ENCODE results near the gene ADGRE2.

The ADGRE2 gene

DNA sequence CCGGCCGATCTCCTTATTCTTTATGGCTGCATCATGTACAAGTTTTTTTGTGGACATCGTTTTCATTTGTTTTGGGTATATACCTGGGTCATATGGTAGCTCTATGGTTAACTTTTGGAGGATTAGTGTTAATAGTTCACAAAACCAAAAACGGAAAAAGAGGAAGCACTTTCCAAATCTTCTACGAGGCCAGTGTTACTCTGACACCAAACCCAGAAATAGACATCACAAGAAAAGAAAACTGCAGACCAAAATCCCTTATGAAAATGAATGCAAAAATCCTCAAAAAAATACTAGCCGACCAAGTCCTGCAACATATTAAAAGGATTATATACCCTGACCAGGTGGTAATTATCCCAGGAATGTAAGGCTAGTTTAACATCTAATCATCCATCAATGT is 29.8 kb downstream of the ADGRE2 start:
- H3K4me1 ChIP-seq (ENCODE audit: control insufficient read depth, insufficient read depth, low read length, poor library complexity, severe bottlenecking), result no peaks in the 10 kb centered on the region
- no peaks in the 10 kb centered on the region for H3K27me3 ChIP-seq (replicated peaks; ENCODE audit: control insufficient read depth, insufficient read depth, low read length, poor library complexity, severe bottlenecking)
- H3K4me3 ChIP-seq (ENCODE audit: insufficient read depth, low read depth, low read length, poor library complexity, severe bottlenecking), result no peak overlapping the region
- no peak overlapping the region for H3K27ac ChIP-seq (ENCODE audit: insufficient read depth, low read length, poor library complexity, severe bottlenecking)
- H3K9me3 ChIP-seq (ENCODE audit: control insufficient read depth, low read length), result no peaks in the 10 kb centered on the region
- no peaks in the 10 kb centered on the region for H3K36me3 ChIP-seq (ENCODE audit: control insufficient read depth, insufficient read depth, low read length)
- DNase-seq, result no peak

DNA sequence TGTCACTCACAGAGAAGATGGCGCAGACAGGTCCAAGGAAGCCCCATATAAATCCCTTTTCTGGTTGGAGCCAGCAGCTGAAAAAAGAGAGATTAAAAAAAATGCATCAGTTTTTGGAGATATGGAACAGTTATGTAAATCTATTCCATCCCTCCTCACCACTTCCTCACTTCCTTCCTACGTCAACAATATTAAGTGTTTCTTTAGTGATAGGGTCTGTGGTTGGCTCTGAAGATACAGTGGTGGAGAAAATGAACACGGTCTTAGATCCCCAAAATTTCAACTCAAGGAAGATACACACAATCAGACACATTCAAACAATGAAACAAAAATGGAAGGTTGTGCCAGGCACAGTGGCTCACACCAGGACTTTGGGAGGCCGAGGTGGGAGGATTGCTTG is 31.5 kb downstream of the ADGRE2 start:
- no peaks in the 10 kb centered on the region for H3K4me1 ChIP-seq (ENCODE audit: control insufficient read depth, insufficient read depth, low read length, poor library complexity, severe bottlenecking)
- H3K36me3 ChIP-seq (ENCODE audit: control insufficient read depth, insufficient read depth, low read length), result no peaks in the 10 kb centered on the region

DNA sequence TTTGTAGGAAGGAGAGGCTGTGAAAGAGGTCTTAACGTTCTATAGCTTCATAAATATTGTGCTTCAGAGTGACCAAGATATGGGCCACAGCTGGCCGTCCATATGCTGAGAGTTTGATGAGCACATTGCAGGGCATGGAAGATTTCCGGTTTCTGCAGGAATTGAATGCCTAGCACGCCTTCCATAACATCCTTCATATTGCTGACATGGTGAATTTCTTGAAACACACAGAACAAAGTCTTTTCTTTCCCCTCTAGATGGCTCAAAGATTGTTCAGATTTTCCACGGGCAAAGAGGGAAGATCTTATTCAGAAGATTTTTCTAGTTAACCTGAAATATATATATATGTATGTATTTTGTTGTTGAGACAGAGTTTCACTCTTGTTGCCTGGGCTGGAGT is 42.4 kb downstream of the ADGRE2 start:
- Histone ChIP-seq H3K4me1 (ENCODE audit: control insufficient read depth, insufficient read depth, low read length, poor library complexity, severe bottlenecking) (no peaks in the 10 kb centered on the region), H3K36me3 (ENCODE audit: control insufficient read depth, insufficient read depth, low read length) (no peaks in the 10 kb centered on the region), H3K27me3 (replicated peaks; ENCODE audit: control insufficient read depth, insufficient read depth, low read length, poor library complexity, severe bottlenecking) (no peaks in the 10 kb centered on the region), H3K9me3 (ENCODE audit: control insufficient read depth, low read length) (no peaks in the 10 kb centered on the region), H3K27ac (ENCODE audit: insufficient read depth, low read length, poor library complexity, severe bottlenecking) (no peak overlapping the region), H3K4me3 (ENCODE audit: insufficient read depth, low read depth, low read length, poor library complexity, severe bottlenecking) (no peak overlapping the region)
- no peak for DNase-seq

More for the DNA sequence above, 31.5 kb downstream of the ADGRE2 start:
- no peak overlapping the region for H3K27ac ChIP-seq (ENCODE audit: insufficient read depth, low read length, poor library complexity, severe bottlenecking)
- H3K9me3 ChIP-seq (ENCODE audit: control insufficient read depth, low read length), result no peaks in the 10 kb centered on the region
- no peak overlapping the region for H3K4me3 ChIP-seq (ENCODE audit: insufficient read depth, low read depth, low read length, poor library complexity, severe bottlenecking)
- no peak for DNase-seq
- no peaks in the 10 kb centered on the region for H3K27me3 ChIP-seq (replicated peaks; ENCODE audit: control insufficient read depth, insufficient read depth, low read length, poor library complexity, severe bottlenecking)

DNA sequence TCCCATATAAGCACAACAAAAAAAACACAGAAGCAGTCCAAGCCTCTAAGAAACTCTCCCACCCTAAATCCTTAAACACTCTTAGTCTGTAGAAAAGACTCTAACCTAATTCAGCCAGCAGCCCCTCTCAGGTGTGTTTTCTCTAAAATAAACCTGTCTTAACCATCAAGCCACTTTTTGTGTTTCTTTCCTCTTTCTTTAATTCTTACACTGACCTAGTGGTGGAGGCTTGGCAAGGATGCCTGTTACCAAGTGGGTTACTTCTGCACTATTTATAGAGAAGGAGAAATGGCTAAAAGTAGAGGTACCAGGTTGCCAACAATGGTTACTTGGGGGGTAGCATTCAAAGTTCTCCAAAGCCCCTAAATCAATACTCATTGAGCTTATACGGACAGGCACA is 44.8 kb downstream of the ADGRE2 start:
- Histone ChIP-seq H3K27ac (ENCODE audit: insufficient read depth, low read length, poor library complexity, severe bottlenecking) (no peak overlapping the region), H3K36me3 (ENCODE audit: control insufficient read depth, insufficient read depth, low read length) (no peaks in the 10 kb centered on the region), H3K27me3 (replicated peaks; ENCODE audit: control insufficient read depth, insufficient read depth, low read length, poor library complexity, severe bottlenecking) (no peaks in the 10 kb centered on the region), H3K4me1 (ENCODE audit: control insufficient read depth, insufficient read depth, low read length, poor library complexity, severe bottlenecking) (no peaks in the 10 kb centered on the region), H3K4me3 (ENCODE audit: insufficient read depth, low read depth, low read length, poor library complexity, severe bottlenecking) (no peak overlapping the region), H3K9me3 (ENCODE audit: control insufficient read depth, low read length) (peaks cover 3% of the 10 kb centered on the region)
- DNase-seq, result no peak

DNA sequence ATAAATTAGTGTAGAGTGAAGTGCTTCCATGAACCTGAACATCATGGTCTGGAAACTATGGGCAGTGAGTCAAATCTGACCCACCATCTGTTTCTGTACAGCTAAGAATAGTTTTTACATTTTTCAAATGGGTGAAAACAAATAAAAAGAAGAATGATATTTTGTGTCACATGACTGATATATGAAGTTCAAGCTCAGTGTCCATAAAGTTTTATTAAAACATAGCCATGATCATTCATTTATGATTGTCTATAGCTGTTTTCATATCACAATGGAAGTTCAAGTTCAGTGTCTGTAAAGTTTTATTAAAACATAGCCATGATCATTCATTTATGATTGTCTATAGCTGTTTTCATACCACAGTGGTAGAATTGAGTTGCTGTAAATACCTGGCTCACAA is 45.9 kb downstream of the ADGRE2 start:
- no peak for DNase-seq
- H3K27me3 ChIP-seq (replicated peaks; ENCODE audit: control insufficient read depth, insufficient read depth, low read length, poor library complexity, severe bottlenecking), result no peaks in the 10 kb centered on the region
- no peaks in the 10 kb centered on the region for H3K36me3 ChIP-seq (ENCODE audit: control insufficient read depth, insufficient read depth, low read length)
- H3K27ac ChIP-seq (ENCODE audit: insufficient read depth, low read length, poor library complexity, severe bottlenecking), result no peak overlapping the region
- no peaks in the 10 kb centered on the region for H3K4me1 ChIP-seq (ENCODE audit: control insufficient read depth, insufficient read depth, low read length, poor library complexity, severe bottlenecking)
- H3K4me3 ChIP-seq (ENCODE audit: insufficient read depth, low read depth, low read length, poor library complexity, severe bottlenecking), result no peak overlapping the region
- peaks cover 8% of the 10 kb centered on the region for H3K9me3 ChIP-seq (ENCODE audit: control insufficient read depth, low read length)

DNA sequence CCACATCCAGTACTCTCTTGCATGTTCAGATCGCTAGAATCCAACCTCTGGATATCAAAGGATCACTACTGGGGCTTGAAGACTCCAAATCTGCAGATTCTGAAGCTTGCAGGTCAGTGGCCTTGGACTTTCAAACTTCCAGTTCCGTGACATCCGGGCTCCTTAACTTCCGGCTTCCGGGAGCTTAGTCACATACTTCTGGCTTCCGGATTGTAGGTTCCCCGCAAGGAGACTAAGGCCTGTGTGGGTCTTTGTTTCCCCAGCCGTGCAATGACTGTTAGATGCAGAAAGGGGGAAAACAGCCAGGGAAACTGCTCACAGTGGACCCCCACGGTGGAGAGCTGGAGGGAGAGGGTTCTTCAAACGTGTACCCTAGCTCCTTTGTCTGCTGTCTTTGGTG is 47.2 kb downstream of the ADGRE2 start:
- H3K9me3 ChIP-seq (ENCODE audit: control insufficient read depth, low read length), result peaks cover 9% of the 10 kb centered on the region
- no peaks in the 10 kb centered on the region for H3K36me3 ChIP-seq (ENCODE audit: control insufficient read depth, insufficient read depth, low read length)
- no peak overlapping the region for H3K27ac ChIP-seq (ENCODE audit: insufficient read depth, low read length, poor library complexity, severe bottlenecking)
- no peaks in the 10 kb centered on the region for H3K4me1 ChIP-seq (ENCODE audit: control insufficient read depth, insufficient read depth, low read length, poor library complexity, severe bottlenecking)
- H3K27me3 ChIP-seq (replicated peaks; ENCODE audit: control insufficient read depth, insufficient read depth, low read length, poor library complexity, severe bottlenecking), result no peaks in the 10 kb centered on the region
- no peak for DNase-seq
- H3K4me3 ChIP-seq (ENCODE audit: insufficient read depth, low read depth, low read length, poor library complexity, severe bottlenecking), result no peak overlapping the region

DNA sequence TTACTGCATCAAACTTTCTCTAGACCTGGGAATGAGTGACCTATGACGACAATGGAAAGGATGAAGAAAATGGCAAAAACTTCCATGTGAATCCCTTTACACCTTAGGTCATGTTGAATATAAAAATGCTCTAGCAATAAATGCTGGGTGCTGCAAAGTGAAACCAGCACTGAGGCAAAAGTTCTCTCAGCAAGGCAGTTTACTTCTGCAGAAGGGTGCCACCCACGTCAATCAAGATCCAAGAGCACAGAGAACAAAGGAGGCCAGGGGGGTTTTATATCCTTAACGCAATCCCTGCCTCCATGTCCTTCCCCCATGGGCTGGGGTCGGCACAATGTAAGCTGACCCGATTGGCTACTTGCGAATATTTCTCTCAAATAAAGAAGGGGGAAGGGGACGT is 49.8 kb downstream of the ADGRE2 start:
- Histone ChIP-seq H3K9me3 (ENCODE audit: control insufficient read depth, low read length) (peaks cover 19% of the 10 kb centered on the region), H3K27ac (ENCODE audit: insufficient read depth, low read length, poor library complexity, severe bottlenecking) (no peak overlapping the region), H3K27me3 (replicated peaks; ENCODE audit: control insufficient read depth, insufficient read depth, low read length, poor library complexity, severe bottlenecking) (no peaks in the 10 kb centered on the region), H3K4me1 (ENCODE audit: control insufficient read depth, insufficient read depth, low read length, poor library complexity, severe bottlenecking) (no peaks in the 10 kb centered on the region), H3K36me3 (ENCODE audit: control insufficient read depth, insufficient read depth, low read length) (no peaks in the 10 kb centered on the region), H3K4me3 (ENCODE audit: insufficient read depth, low read depth, low read length, poor library complexity, severe bottlenecking) (no peak overlapping the region)
- DNase-seq, result no peak

DNA sequence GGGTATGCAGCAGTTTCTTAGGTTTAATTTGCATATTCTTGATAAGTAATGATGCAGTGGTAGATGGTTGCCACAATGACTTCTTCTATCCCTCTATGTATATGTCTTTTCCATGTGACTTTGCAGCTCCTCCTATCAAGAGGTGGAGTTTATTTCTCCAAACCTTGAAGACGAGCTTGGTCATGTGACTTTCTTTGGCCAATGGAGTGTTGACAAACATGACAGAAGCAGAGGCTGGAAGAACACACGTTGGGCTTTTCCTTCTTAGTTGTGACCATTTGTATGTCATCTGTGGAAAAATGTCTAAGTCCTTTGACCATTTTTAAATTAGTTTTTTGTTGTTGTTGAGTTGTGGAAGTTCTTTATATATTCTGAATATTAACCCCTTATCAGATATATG is 56.2 kb downstream of the ADGRE2 start:
- Histone ChIP-seq H3K4me3 (ENCODE audit: insufficient read depth, low read depth, low read length, poor library complexity, severe bottlenecking) (no peak overlapping the region), H3K27me3 (replicated peaks; ENCODE audit: control insufficient read depth, insufficient read depth, low read length, poor library complexity, severe bottlenecking) (no peaks in the 10 kb centered on the region), H3K27ac (ENCODE audit: insufficient read depth, low read length, poor library complexity, severe bottlenecking) (no peak overlapping the region), H3K4me1 (ENCODE audit: control insufficient read depth, insufficient read depth, low read length, poor library complexity, severe bottlenecking) (no peaks in the 10 kb centered on the region), H3K9me3 (ENCODE audit: control insufficient read depth, low read length) (peaks cover 37% of the 10 kb centered on the region), H3K36me3 (ENCODE audit: control insufficient read depth, insufficient read depth, low read length) (peaks cover 21% of the 10 kb centered on the region)
- DNase-seq, result no peak

DNA sequence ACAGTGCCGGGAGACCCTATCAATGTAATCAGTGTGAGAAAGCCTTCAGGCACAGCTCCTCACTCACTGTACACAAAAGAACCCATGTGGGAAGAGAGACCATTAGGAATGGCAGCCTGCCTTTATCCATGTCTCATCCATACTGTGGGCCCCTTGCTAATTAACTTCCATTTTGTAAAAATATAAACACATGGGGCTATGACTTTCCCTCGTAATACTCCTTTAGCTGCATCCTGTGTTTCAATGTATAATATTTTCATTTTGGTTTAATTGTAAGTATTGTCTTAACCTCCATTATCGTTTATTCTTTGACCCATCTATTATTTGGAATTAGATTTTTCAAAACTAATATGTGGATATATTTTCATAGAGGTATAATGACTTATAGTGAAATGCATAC is 59.2 kb downstream of the ADGRE2 start:
- H3K36me3 ChIP-seq (ENCODE audit: control insufficient read depth, insufficient read depth, low read length), result peaks cover 49% of the 10 kb centered on the region
- no peak overlapping the region for H3K4me3 ChIP-seq (ENCODE audit: insufficient read depth, low read depth, low read length, poor library complexity, severe bottlenecking)
- peaks cover 45% of the 10 kb centered on the region for H3K9me3 ChIP-seq (ENCODE audit: control insufficient read depth, low read length)
- DNase-seq, result no peak
- no peaks in the 10 kb centered on the region for H3K4me1 ChIP-seq (ENCODE audit: control insufficient read depth, insufficient read depth, low read length, poor library complexity, severe bottlenecking)
- H3K27me3 ChIP-seq (replicated peaks; ENCODE audit: control insufficient read depth, insufficient read depth, low read length, poor library complexity, severe bottlenecking), result no peaks in the 10 kb centered on the region
- no peak overlapping the region for H3K27ac ChIP-seq (ENCODE audit: insufficient read depth, low read length, poor library complexity, severe bottlenecking)

DNA sequence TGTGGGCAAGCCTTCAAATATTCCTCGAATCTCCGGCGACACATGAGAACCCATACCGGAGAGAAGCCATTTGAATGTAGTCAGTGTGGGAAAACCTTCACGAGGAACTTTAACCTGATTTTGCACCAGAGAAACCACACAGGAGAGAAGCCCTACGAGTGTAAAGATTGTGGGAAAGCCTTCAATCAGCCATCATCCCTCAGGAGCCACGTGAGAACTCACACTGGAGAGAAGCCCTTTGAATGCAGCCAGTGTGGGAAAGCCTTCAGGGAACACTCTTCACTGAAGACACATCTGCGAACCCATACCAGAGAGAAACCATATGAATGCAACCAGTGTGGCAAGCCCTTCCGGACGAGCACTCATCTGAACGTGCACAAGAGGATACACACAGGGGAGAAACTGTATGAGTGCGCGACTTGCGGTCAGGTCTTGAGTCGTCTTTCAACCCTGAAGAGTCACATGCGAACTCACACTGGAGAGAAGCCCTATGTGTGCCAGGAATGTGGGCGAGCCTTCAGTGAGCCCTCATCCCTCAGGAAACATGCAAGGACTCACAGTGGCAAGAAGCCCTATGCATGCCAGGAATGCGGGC is 59.7 kb downstream of the ADGRE2 start:
- no peak for DNase-seq
- Histone ChIP-seq H3K4me3 (ENCODE audit: insufficient read depth, low read depth, low read length, poor library complexity, severe bottlenecking) (no peak overlapping the region), H3K27ac (ENCODE audit: insufficient read depth, low read length, poor library complexity, severe bottlenecking) (no peak overlapping the region), H3K4me1 (ENCODE audit: control insufficient read depth, insufficient read depth, low read length, poor library complexity, severe bottlenecking) (no peaks in the 10 kb centered on the region), H3K9me3 (ENCODE audit: control insufficient read depth, low read length) (peaks cover 45% of the 10 kb centered on the region), H3K36me3 (ENCODE audit: control insufficient read depth, insufficient read depth, low read length) (peaks cover 54% of the 10 kb centered on the region), H3K27me3 (replicated peaks; ENCODE audit: control insufficient read depth, insufficient read depth, low read length, poor library complexity, severe bottlenecking) (no peaks in the 10 kb centered on the region)

All from effector memory CD4-positive, alpha-beta T cell (primary cell).